ENCODE results near the gene FGF1. TPM values are rescaled to one million over a fixed set of nuclear protein-coding genes. Genes with fewer than 3 reads are reported as not detected.

Gene FGF1
- total and polyA plus RNA-seq, 2 donors (not counting 3 experiments of a cell fraction or from before 2014, with no cell fraction given): not detected

DNA sequence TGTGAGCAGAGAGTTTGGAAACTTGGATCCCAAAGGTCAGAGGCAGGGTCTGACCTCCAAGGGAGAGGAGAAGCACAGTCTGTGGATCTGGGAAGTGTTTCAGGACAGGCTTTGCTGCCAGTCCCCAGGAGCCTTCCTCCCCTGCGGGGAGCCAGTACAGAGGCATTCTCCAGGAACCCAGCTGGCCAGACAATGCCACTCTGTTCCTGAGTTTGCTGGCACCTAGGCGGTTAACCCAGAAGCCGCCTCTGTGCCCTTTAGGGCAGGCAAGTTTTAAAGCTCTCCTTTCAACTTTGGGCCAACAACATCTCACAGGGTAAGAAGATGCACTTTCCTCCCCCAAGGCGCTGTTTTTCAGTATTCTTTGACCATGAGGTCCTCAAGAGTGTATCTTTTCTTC lies 37.0 kb upstream of the FGF1 start:
- Histone ChIP-seq H3K79me2 (ENCODE audit: control insufficient read depth, insufficient read depth, low read length) (no peaks in the 10 kb centered on the region), H4K20me1 (replicated peaks; ENCODE audit: control insufficient read depth, extremely low read depth, insufficient read depth, low read length) (no peaks in the 10 kb centered on the region), H3K9me1 (replicated peaks; ENCODE audit: control insufficient read depth, extremely low read depth, insufficient read depth, low read length) (no peaks in the 10 kb centered on the region), H2AFZ (ENCODE audit: low read depth, low read length) (no peak overlapping the region), H3K9ac (replicated peaks; ENCODE audit: extremely low read depth, insufficient read depth, low read length) (no peak overlapping the region), H3K27ac (ENCODE audit: insufficient read depth, low read depth, low read length) (no peak overlapping the region), H3K27me3 (ENCODE audit: control insufficient read depth in 2 of 2, insufficient read depth in 2 of 2, low read length in 2 of 2) (peaks cover 0 to 9% of the 10 kb centered on the region in 2 experiments), H3K4me2 (ENCODE audit: insufficient read depth, low read length) (no peak overlapping the region), H3K36me3 (ENCODE audit: control insufficient read depth in 2 of 2, extremely low read depth in 1 of 2, insufficient read depth in 2 of 2, low read length in 2 of 2) (no peaks in the 10 kb centered on the region), H3K4me1 (ENCODE audit: control insufficient read depth, extremely low read depth, insufficient read depth, low read length) (peaks cover 3% of the 10 kb centered on the region), H3K9me3 (replicated peaks; ENCODE audit: control insufficient read depth, insufficient read depth, low read length) (no peaks in the 10 kb centered on the region), H3K4me3 (replicated peaks in 1 of 3; ENCODE audit: insufficient read depth in 1 of 3, low read depth in 1 of 3, low read length in 3 of 3) (no peak overlapping the region)
- intact Hi-C loops (cut with micrococcal nuclease) (no loop called here), dilution Hi-C loops (cut with MboI; ENCODE audit: extremely low pct_ligation_motif_present, low sequenced_read_pairs) (loop anchor here (25.0 kb wide), 1 partner anchor 164 kb away; no protein-coding TSS in a partner anchor)
- POLR2A ChIA-PET: no interaction called here
- CTCF ChIA-PET: interaction anchor here (0.5 to 15.2 kb wide), 9 partner anchors 10 to 236 kb away, joined by 3 to 1173 read pairs (median 6); partner anchors contain the start of gene ARHGAP26
- BruUV-seq (replicated peaks): no TSS peak
- FAIRE-seq: no peak
- no peak for DNase-seq (ENCODE audit: low read depth, low spot score)
- TF ChIP-seq JUN (IDR thresholded peaks at IDR 0.05; ENCODE audit: borderline replicate concordance, insufficient read depth, insufficient read length, low read depth): no peak
- no peak for TF ChIP-seq EZH2 (IDR thresholded peaks at IDR 0.05; ENCODE audit: borderline replicate concordance, low read depth, low read length, severe bottlenecking)
- TF ChIP-seq POLR2AphosphoS5 (IDR thresholded peaks at IDR 0.05; ENCODE audit: insufficient read depth, low read depth, low read length): no peak
- no peak for TF ChIP-seq GATA2 (IDR thresholded peaks at IDR 0.05; ENCODE audit: insufficient read depth, insufficient read length, low read depth, low read length)
- no peak for TF ChIP-seq MYC (IDR thresholded peaks at IDR 0.05; ENCODE audit: low read depth, low read length)
- TF ChIP-seq, protein P1, sequence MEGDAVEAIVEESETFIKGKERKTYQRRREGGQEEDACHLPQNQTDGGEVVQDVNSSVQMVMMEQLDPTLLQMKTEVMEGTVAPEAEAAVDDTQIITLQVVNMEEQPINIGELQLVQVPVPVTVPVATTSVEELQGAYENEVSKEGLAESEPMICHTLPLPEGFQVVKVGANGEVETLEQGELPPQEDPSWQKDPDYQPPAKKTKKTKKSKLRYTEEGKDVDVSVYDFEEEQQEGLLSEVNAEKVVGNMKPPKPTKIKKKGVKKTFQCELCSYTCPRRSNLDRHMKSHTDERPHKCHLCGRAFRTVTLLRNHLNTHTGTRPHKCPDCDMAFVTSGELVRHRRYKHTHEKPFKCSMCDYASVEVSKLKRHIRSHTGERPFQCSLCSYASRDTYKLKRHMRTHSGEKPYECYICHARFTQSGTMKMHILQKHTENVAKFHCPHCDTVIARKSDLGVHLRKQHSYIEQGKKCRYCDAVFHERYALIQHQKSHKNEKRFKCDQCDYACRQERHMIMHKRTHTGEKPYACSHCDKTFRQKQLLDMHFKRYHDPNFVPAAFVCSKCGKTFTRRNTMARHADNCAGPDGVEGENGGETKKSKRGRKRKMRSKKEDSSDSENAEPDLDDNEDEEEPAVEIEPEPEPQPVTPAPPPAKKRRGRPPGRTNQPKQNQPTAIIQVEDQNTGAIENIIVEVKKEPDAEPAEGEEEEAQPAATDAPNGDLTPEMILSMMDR (IDR thresholded peaks at IDR 0.05; ENCODE audit: extremely low read depth in 1 of 2, insufficient read depth in 1 of 2, low read depth in 1 of 2, low read length in 2 of 2): no peak
- no peak for TF ChIP-seq POLR2A (IDR thresholded peaks at IDR 0.05; ENCODE audit: low read depth, low read length)
- no peak for TF ChIP-seq FOS (IDR thresholded peaks at IDR 0.05; ENCODE audit: borderline replicate concordance, insufficient read depth, low read length)
- no peak for TF ChIP-seq MAX (IDR thresholded peaks at IDR 0.05; ENCODE audit: insufficient read depth, insufficient read length)

Data from endothelial cell of umbilical vein (primary cell).